Endothelial cell of umbilical vein (primary cell): ENCODE results near the gene OR7A10.

Source experiments
- EZH2 ChIP-seq: IDR thresholded peaks from 2 replicates; pipeline ENCODE4 v1.6.1; 2012; ENCODE audit warnings: borderline replicate concordance, low read depth, mild to moderate bottlenecking, moderate library complexity, low read length, inconsistent platforms; ENCODE audit not compliant: severe bottlenecking
- POLR2A ChIP-seq: IDR thresholded peaks from 2 replicates; pipeline ENCODE4 v1.6.1; 2012; ENCODE audit warnings: low read depth, mild to moderate bottlenecking, control low read depth, low read length
- POLR2AphosphoS5 ChIP-seq: IDR thresholded peaks from 2 replicates; pipeline ENCODE4 v1.6.1; 2012; ENCODE audit warnings: low read depth, mild to moderate bottlenecking, control low read depth, low read length, moderate library complexity; ENCODE audit not compliant: insufficient read depth
- TF ChIP-seq, protein P1 (sequence below), 2 donors: IDR thresholded peaks; 1 replicate in 1 of 2; 2 replicates in 1 of 2; pipeline ENCODE4 v1.5.1; 2011; ENCODE audit warnings: low read length in 2 of 2, mild to moderate bottlenecking in 2 of 2, moderate library complexity in 2 of 2, control low read depth in 1 of 2, inconsistent platforms in 1 of 2, low read depth in 1 of 2; ENCODE audit not compliant: insufficient read depth in 1 of 2; ENCODE audit errors: extremely low read depth in 1 of 2
- TF ChIP-seq, protein P2 (sequence below): IDR thresholded peaks from 2 replicates; pipeline ENCODE4 v1.6.1; 2011; ENCODE audit not compliant: insufficient read depth, insufficient read length

DNA sequence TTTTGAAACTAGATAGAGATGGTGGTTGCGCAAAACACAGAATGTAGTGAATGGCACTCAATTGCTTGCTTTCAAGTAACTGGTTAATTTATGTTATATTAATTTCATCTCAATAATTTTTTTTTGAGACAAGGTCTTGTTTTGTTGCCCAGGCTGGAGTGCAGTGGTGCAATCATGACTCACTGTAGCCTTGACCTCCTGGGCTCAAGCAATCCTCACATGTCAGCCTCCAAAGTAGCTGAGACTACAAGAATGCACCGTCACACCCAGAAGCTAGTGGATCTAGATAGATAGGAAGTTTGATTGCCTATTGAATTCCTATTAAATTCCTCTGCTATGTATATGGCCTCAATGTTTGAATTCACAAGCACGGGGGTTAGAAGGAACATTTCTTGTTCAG lies 44.0 kb downstream of the OR7A10 start:
- TF ChIP-seq, protein P1, sequence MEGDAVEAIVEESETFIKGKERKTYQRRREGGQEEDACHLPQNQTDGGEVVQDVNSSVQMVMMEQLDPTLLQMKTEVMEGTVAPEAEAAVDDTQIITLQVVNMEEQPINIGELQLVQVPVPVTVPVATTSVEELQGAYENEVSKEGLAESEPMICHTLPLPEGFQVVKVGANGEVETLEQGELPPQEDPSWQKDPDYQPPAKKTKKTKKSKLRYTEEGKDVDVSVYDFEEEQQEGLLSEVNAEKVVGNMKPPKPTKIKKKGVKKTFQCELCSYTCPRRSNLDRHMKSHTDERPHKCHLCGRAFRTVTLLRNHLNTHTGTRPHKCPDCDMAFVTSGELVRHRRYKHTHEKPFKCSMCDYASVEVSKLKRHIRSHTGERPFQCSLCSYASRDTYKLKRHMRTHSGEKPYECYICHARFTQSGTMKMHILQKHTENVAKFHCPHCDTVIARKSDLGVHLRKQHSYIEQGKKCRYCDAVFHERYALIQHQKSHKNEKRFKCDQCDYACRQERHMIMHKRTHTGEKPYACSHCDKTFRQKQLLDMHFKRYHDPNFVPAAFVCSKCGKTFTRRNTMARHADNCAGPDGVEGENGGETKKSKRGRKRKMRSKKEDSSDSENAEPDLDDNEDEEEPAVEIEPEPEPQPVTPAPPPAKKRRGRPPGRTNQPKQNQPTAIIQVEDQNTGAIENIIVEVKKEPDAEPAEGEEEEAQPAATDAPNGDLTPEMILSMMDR (IDR thresholded peaks at IDR 0.05; ENCODE audit: extremely low read depth in 1 of 2, insufficient read depth in 1 of 2, low read depth in 1 of 2, low read length in 2 of 2) = no peak
- TF ChIP-seq, protein P2, sequence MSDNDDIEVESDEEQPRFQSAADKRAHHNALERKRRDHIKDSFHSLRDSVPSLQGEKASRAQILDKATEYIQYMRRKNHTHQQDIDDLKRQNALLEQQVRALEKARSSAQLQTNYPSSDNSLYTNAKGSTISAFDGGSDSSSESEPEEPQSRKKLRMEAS = no peak
- TF ChIP-seq EZH2 = no peak
- no peak for TF ChIP-seq POLR2A
- TF ChIP-seq POLR2AphosphoS5 = no peak
